GM19238 (cell line): ENCODE measurements around the gene OR52B6.
"Not testable (repeated sequence)": the region's sequence is repeated elsewhere in the genome, so short reads cannot be mapped to it uniquely, and the experiment has no call there.

Experiments
- DNase-seq: peaks from one replicate; pipeline ENCODE4 v3.0.0; 2011; ENCODE audit warnings: low spot score; ENCODE audit not compliant: insufficient read length

The OR52B6 gene

GRCh38 chr11:5580577-5580976, at the start of gene OR52B6:
Gene OR52B6 (plus strand): TSS chr11:5580877. CDS start chr11:5580877, 0 bp downstream.
- no peak for DNase-seq

GRCh38 chr11:5531053-5531831, 49.4 kb upstream of the OR52B6 start:
- DNase-seq = no peak

- no peak for DNase-seq
These were observed 46.6 kb upstream of the OR52B6 start for GRCh38 chr11:5534046-5534445.

- no peak for DNase-seq
These were observed 44.2 kb upstream of the OR52B6 start for GRCh38 chr11:5536482-5536881.

GRCh38 chr11:5541427-5541826, 39.2 kb upstream of the OR52B6 start:
- no peak for DNase-seq

- DNase-seq = no peak
These were observed 34.2 kb upstream of the OR52B6 start for GRCh38 chr11:5546457-5546856.

GRCh38 chr11:5547982-5548381, 32.7 kb upstream of the OR52B6 start:
- DNase-seq = no peak

GRCh38 chr11:5548440-5548839, 32.2 kb upstream of the OR52B6 start, which contains the start of gene OR52H1:
Gene OR52H1 (minus strand): TSS chr11:5548540. CDS start chr11:5545505, 3,035 bp downstream.
- no peak for DNase-seq

- no peak for DNase-seq
These were observed 30.1 kb upstream of the OR52B6 start for GRCh38 chr11:5550440-5551095.

GRCh38 chr11:5553343-5553742, 27.3 kb upstream of the OR52B6 start:
- no peak for DNase-seq

GRCh38 chr11:5556596-5557188, 24.0 kb upstream of the OR52B6 start:
- no peak for DNase-seq

- no peak for DNase-seq
These were observed 22.9 kb upstream of the OR52B6 start for GRCh38 chr11:5557751-5558150.

- DNase-seq = no peak
These were observed 16.2 kb upstream of the OR52B6 start for GRCh38 chr11:5564259-5565019.

- no peak for DNase-seq
These were observed 6.0 kb upstream of the OR52B6 start for GRCh38 chr11:5574654-5575053.

- DNase-seq = no peak
These were observed 5.5 kb upstream of the OR52B6 start for GRCh38 chr11:5575152-5575551.

GRCh38 chr11:5577101-5577500, 3.6 kb upstream of the OR52B6 start:
- no peak for DNase-seq

GRCh38 chr11:5581014-5581413, 337 bp downstream of the OR52B6 start:
- DNase-seq = no peak

- DNase-seq = not testable (repeated sequence)
These were observed 3.8 kb downstream of the OR52B6 start for GRCh38 chr11:5584458-5584857.

GRCh38 chr11:5589906-5590305, 9.2 kb downstream of the OR52B6 start:
- not testable (repeated sequence) for DNase-seq

- no peak for DNase-seq
These were observed 10.9 kb downstream of the OR52B6 start for GRCh38 chr11:5591613-5592012.

- DNase-seq = no peak
These were observed 11.9 kb downstream of the OR52B6 start for GRCh38 chr11:5592615-5593014.

- DNase-seq = no peak
These were observed 12.5 kb downstream of the OR52B6 start for GRCh38 chr11:5593146-5593545.
